HG02840 (cell line): Measurements from ENCODE around the gene COMP.

Source experiments
- ATAC-seq: cut with Tn5 transposase; IDR thresholded peaks from one replicate; pipeline ENCODE4 v1.9.1; 2021; ENCODE audit warnings: mild to moderate bottlenecking, moderate library complexity, moderate number of reproducible peaks; ENCODE audit not compliant: unreplicated experiment, low FRiP score

COMP gene

GRCh38 chr19:18804139-18804601 is 13.1 kb upstream of the COMP start:
- ATAC-seq, result no peak

- ATAC-seq, result no peak
Measured at GRCh38 chr19:18803550-18804138, 12.5 kb upstream of the COMP start.

- ATAC-seq, result no peak
Measured at GRCh38 chr19:18802354-18802753, 11.2 kb upstream of the COMP start.

- no peak for ATAC-seq
Measured at GRCh38 chr19:18800636-18801035, 9.5 kb upstream of the COMP start.

- ATAC-seq, result no peak
Measured at GRCh38 chr19:18800079-18800478, 9.0 kb upstream of the COMP start.

- ATAC-seq, result no peak
Measured at GRCh38 chr19:18799389-18799970, 8.4 kb upstream of the COMP start.

- ATAC-seq, result no peak
Measured at GRCh38 chr19:18798384-18799352, 7.6 kb upstream of the COMP start.

GRCh38 chr19:18796239-18796638 is 5.1 kb upstream of the COMP start:
- ATAC-seq, result no peak

- ATAC-seq, result no peak
Measured at GRCh38 chr19:18795540-18795939, 4.4 kb upstream of the COMP start.

GRCh38 chr19:18794692-18795091 is 3.6 kb upstream of the COMP start:
- no peak for ATAC-seq

- no peak for ATAC-seq
Measured at GRCh38 chr19:18794029-18794313, 2.9 kb upstream of the COMP start.

- ATAC-seq, result no peak
Measured at GRCh38 chr19:18793144-18794028, 2.3 kb upstream of the COMP start.

GRCh38 chr19:18792661-18793060 is 1.6 kb upstream of the COMP start:
- ATAC-seq, result no peak

- ATAC-seq, result no peak
Measured at GRCh38 chr19:18791315-18791678, 192 bp upstream of the COMP start.

- no peak for ATAC-seq
Measured at GRCh38 chr19:18789883-18790565, 1.1 kb downstream of the COMP start.

GRCh38 chr19:18789422-18789869 is 1.7 kb downstream of the COMP start:
- ATAC-seq, result no peak

- ATAC-seq, result no peak
Measured at GRCh38 chr19:18788529-18789421, 2.3 kb downstream of the COMP start.

GRCh38 chr19:18785179-18786124 is 5.7 kb downstream of the COMP start:
- ATAC-seq, result no peak
